ENCODE results near the gene SLAIN1. TPM values are rescaled to one million over a fixed set of nuclear protein-coding genes. Genes with fewer than 3 reads are reported as not detected.

SLAIN1 gene
- total RNA-seq, 1 donor from 2014 or later = 3.4 TPM

DNA sequence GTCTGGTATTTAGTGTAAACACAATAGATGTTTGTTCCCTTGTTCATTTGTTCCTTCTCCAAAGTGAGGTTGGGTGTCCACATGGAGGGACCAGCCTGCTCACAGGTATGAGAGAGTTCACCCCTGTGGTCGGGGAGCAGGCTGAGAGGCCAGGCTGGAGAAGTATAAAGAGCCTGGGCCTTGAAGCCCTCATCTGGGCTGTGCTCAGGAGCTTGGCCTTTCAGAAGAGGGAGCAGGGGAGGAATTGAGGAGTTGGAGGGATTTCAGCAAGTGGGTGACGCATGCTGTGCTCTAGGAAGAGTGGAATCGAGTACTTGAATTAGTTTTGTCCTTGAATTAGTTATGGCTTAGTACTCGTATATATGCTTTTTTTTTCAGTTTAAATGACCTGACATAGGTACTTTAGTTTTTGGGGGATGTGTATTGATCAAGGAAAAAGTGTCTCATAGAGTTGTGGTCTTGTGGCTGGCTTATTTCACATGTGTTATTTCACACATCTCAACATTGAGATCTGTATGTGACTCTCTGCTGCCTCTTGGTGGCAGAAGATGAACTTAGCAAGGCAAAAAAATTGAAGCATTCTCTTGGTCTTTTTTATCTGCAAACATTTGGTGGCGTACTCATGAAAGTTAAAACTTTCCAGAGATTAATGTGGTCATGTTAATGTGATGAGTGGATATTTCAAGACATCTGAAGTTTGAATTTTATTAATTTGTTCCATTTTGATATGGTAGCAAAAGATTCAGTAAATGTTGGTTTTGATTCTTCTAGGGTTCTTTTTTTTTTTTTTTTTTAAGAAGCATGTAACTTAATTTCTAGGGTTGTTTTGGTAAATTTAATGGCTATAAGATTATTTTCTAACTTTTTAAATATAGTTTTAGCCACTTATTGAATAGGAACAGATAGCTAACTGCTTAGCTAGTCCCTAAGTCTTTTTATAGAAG, 54.3 kb downstream of the SLAIN1 start:
- no peaks in the 10 kb centered on the region for H3K4me1 ChIP-seq (ENCODE audit: insufficient read depth, low read length)
- Mint-ChIP-seq H3K36me3 (ENCODE audit: low read depth, unreplicated experiment) (no peaks in the 10 kb centered on the region), H3K4me1 (ENCODE audit: low read depth, unreplicated experiment) (peaks cover 5% of the 10 kb centered on the region), H3K4me3 (ENCODE audit: unreplicated experiment) (no peak overlapping the region), H3K27me3 (ENCODE audit: low read depth, unreplicated experiment) (no peaks in the 10 kb centered on the region), H3K9me3 (ENCODE audit: unreplicated experiment) (no peaks in the 10 kb centered on the region), H3K27ac (ENCODE audit: unreplicated experiment) (peak overlapping the region; percentile 28)
- no peak overlapping the region for H2AFZ ChIP-seq (ENCODE audit: low read depth, low read length)
- H3K9ac ChIP-seq (ENCODE audit: low read length) = no peak overlapping the region
- no peaks in the 10 kb centered on the region for H3K9me3 ChIP-seq (ENCODE audit: insufficient read depth, low read depth, low read length)
- no peak for TF ChIP-seq EZH2 (IDR thresholded peaks at IDR 0.05; ENCODE audit: insufficient read depth, low read length)
- TF ChIP-seq, protein P1, sequence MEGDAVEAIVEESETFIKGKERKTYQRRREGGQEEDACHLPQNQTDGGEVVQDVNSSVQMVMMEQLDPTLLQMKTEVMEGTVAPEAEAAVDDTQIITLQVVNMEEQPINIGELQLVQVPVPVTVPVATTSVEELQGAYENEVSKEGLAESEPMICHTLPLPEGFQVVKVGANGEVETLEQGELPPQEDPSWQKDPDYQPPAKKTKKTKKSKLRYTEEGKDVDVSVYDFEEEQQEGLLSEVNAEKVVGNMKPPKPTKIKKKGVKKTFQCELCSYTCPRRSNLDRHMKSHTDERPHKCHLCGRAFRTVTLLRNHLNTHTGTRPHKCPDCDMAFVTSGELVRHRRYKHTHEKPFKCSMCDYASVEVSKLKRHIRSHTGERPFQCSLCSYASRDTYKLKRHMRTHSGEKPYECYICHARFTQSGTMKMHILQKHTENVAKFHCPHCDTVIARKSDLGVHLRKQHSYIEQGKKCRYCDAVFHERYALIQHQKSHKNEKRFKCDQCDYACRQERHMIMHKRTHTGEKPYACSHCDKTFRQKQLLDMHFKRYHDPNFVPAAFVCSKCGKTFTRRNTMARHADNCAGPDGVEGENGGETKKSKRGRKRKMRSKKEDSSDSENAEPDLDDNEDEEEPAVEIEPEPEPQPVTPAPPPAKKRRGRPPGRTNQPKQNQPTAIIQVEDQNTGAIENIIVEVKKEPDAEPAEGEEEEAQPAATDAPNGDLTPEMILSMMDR (IDR thresholded peaks at IDR 0.05; ENCODE audit: insufficient read depth, low read depth, low read length) = peak; percentile 95
- no peak overlapping the region for H3K27ac ChIP-seq (ENCODE audit: low read depth, low read length)
- H3K27me3 ChIP-seq (ENCODE audit: insufficient read depth, low read length) = no peaks in the 10 kb centered on the region
- no peaks in the 10 kb centered on the region for H4K20me1 ChIP-seq (ENCODE audit: insufficient read depth, low read length)
- H3K79me2 ChIP-seq (ENCODE audit: insufficient read depth, low read length) = no peaks in the 10 kb centered on the region
- peak overlapping the region; percentile 28 for H3K4me2 ChIP-seq (ENCODE audit: low read length)
- no peak overlapping the region for H3K4me3 ChIP-seq (ENCODE audit: insufficient read depth, low read depth, low read length)
- DNase-seq (ENCODE audit: low read depth) (peak; percentile 22), FAIRE-seq (peak; percentile 50)
- no peaks in the 10 kb centered on the region for H3K36me3 ChIP-seq (ENCODE audit: insufficient read depth, low read length)

DNA sequence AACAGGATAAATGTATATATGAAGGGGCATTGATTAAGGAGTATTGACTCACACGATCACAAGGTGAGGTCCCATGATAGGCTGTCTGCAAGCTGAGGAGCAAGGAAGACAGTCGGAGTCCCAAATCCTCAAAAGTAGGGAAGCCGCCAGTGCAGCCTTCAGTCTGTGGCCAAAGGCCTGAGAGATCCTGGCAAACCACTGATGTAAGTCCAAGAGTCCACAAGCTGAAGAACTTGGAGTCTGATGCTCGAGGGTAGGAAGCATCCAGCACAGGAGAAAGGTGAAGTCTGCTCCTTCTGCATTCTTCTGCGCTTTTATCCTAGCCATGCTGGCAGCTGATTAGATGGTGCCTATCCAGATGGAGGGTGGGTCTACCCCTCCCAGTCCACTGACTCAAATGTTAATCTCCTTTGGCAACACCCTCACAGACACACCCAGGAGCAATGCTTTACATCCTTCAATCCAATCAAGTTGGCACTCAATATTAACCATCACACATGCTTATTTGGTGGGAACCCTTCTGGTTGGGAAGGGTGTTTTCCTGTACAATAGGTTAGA, 55.1 kb downstream of the SLAIN1 start:
- no peak overlapping the region for H2AFZ ChIP-seq (ENCODE audit: low read depth, low read length)
- H3K9me3 ChIP-seq (ENCODE audit: insufficient read depth, low read depth, low read length) = no peaks in the 10 kb centered on the region
- H4K20me1 ChIP-seq (ENCODE audit: insufficient read depth, low read length) = no peaks in the 10 kb centered on the region
- Mint-ChIP-seq H3K36me3 (ENCODE audit: low read depth, unreplicated experiment) (no peaks in the 10 kb centered on the region), H3K27ac (ENCODE audit: unreplicated experiment) (no peak overlapping the region), H3K4me1 (ENCODE audit: low read depth, unreplicated experiment) (peaks cover 5% of the 10 kb centered on the region), H3K4me3 (ENCODE audit: unreplicated experiment) (no peak overlapping the region), H3K27me3 (ENCODE audit: low read depth, unreplicated experiment) (no peaks in the 10 kb centered on the region), H3K9me3 (ENCODE audit: unreplicated experiment) (no peaks in the 10 kb centered on the region)
- DNase-seq (ENCODE audit: low read depth) = no peak
- no peaks in the 10 kb centered on the region for H3K4me1 ChIP-seq (ENCODE audit: insufficient read depth, low read length)
- H3K36me3 ChIP-seq (ENCODE audit: insufficient read depth, low read length) = no peaks in the 10 kb centered on the region
- FAIRE-seq = no peak
- H3K4me3 ChIP-seq (ENCODE audit: insufficient read depth, low read depth, low read length) = no peak overlapping the region
- H3K9ac ChIP-seq (ENCODE audit: low read length) = no peak overlapping the region
- H3K79me2 ChIP-seq (ENCODE audit: insufficient read depth, low read length) = no peaks in the 10 kb centered on the region
- H3K27ac ChIP-seq (ENCODE audit: low read depth, low read length) = no peak overlapping the region
- no peak overlapping the region for H3K4me2 ChIP-seq (ENCODE audit: low read length)
- no peaks in the 10 kb centered on the region for H3K27me3 ChIP-seq (ENCODE audit: insufficient read depth, low read length)
- TF ChIP-seq, protein P1 (IDR thresholded peaks at IDR 0.05; ENCODE audit: insufficient read depth, low read depth, low read length) = no peak
- TF ChIP-seq EZH2 (IDR thresholded peaks at IDR 0.05; ENCODE audit: insufficient read depth, low read length) = no peak
